ENCODE results near the gene COQ5. TPM values are rescaled to one million over a fixed set of nuclear protein-coding genes. Genes with fewer than 3 reads are reported as not detected.

Gene COQ5
- total RNA-seq, 1 experiment from 2014 or later = 31.5 TPM

Small RNA genes lying within 50 kb of the gene (small RNA-seq; reads per million reads assigned to genes)
- gene RF00019 = not detected

Other genes starting within 250 kb of the COQ5 start
- gene RNU4-2, start 237.3 kb downstream of the COQ5 start, total RNA-seq (2014; rRNA removed; shearing (Covaris generic); ENCODE audit: low replicate concordance) = under 0.01 TPM in 2 replicates
- under 0.01 TPM in 2 replicates for gene RNU4-1, start 235.9 kb downstream of the COQ5 start, total RNA-seq (2014; rRNA removed; shearing (Covaris generic); ENCODE audit: low replicate concordance)
- 0.54 and 0.67 TPM in 2 replicates for gene SIRT4, start 226.8 kb downstream of the COQ5 start, total RNA-seq (2014; rRNA removed; shearing (Covaris generic); ENCODE audit: low replicate concordance)
- gene PLA2G1B, start 201.4 kb downstream of the COQ5 start, total RNA-seq (2014; rRNA removed; shearing (Covaris generic); ENCODE audit: low replicate concordance) = not detected in 2 replicates
- not detected in 2 replicates for gene MSI1, start 160.0 kb downstream of the COQ5 start, total RNA-seq (2014; rRNA removed; shearing (Covaris generic); ENCODE audit: low replicate concordance)
- 542 and 565 TPM in 2 replicates for gene COX6A1, start 91.0 kb downstream of the COQ5 start, total RNA-seq (2014; rRNA removed; shearing (Covaris generic); ENCODE audit: low replicate concordance)
- gene TRIAP1, start 82.8 kb downstream of the COQ5 start, total RNA-seq (2014; rRNA removed; shearing (Covaris generic); ENCODE audit: low replicate concordance) = 15.6 and 26.1 TPM in 2 replicates
- gene GATC, start 82.7 kb downstream of the COQ5 start, total RNA-seq (2014; rRNA removed; shearing (Covaris generic); ENCODE audit: low replicate concordance) = 18.7 and 21.9 TPM in 2 replicates
- gene SRSF9, start 59.4 kb downstream of the COQ5 start, total RNA-seq (2014; rRNA removed; shearing (Covaris generic); ENCODE audit: low replicate concordance) = 158 and 213 TPM in 2 replicates
- gene DYNLL1, start 33.0 kb downstream of the COQ5 start, total RNA-seq (2014; rRNA removed; shearing (Covaris generic); ENCODE audit: low replicate concordance) = 237 and 308 TPM in 2 replicates
- gene RNF10, start 5.2 kb upstream of the COQ5 start, total RNA-seq (2014; rRNA removed; shearing (Covaris generic); ENCODE audit: low replicate concordance) = 59.8 and 65.5 TPM in 2 replicates
- gene POP5, start 52.2 kb upstream of the COQ5 start, total RNA-seq (2014; rRNA removed; shearing (Covaris generic); ENCODE audit: low replicate concordance) = 69.1 and 72.9 TPM in 2 replicates
- not detected in 2 replicates for gene CABP1, start 111.5 kb upstream of the COQ5 start, total RNA-seq (2014; rRNA removed; shearing (Covaris generic); ENCODE audit: low replicate concordance)
- 80.8 and 88.3 TPM in 2 replicates for gene MLEC, start 158.0 kb upstream of the COQ5 start, total RNA-seq (2014; rRNA removed; shearing (Covaris generic); ENCODE audit: low replicate concordance)
- gene UNC119B, start 181.3 kb upstream of the COQ5 start, total RNA-seq (2014; rRNA removed; shearing (Covaris generic); ENCODE audit: low replicate concordance) = 19.7 and 28.8 TPM in 2 replicates
- 5.2 and 7.3 TPM in 2 replicates for gene ACADS, start 196.7 kb upstream of the COQ5 start, total RNA-seq (2014; rRNA removed; shearing (Covaris generic); ENCODE audit: low replicate concordance)